PC-9 (cell line): Measurements from ENCODE around the gene IPO4.

Source experiments
- EZH2 ChIP-seq: fragments of 200-600 bp; sonication (generic); IDR thresholded peaks from 2 replicates; pipeline ENCODE4 v1.8.0; 2017; ENCODE audit warnings: antibody characterized with exemption, low read depth
- TF ChIP-seq, protein P1 (sequence below): fragments of 200-600 bp; sonication (generic); conservative IDR thresholded peaks from 2 replicates; pipeline ENCODE4 v1.6.1; 2017; ENCODE audit warnings: mixed run types, antibody characterized with exemption, mild to moderate bottlenecking, moderate library complexity

DNA sequence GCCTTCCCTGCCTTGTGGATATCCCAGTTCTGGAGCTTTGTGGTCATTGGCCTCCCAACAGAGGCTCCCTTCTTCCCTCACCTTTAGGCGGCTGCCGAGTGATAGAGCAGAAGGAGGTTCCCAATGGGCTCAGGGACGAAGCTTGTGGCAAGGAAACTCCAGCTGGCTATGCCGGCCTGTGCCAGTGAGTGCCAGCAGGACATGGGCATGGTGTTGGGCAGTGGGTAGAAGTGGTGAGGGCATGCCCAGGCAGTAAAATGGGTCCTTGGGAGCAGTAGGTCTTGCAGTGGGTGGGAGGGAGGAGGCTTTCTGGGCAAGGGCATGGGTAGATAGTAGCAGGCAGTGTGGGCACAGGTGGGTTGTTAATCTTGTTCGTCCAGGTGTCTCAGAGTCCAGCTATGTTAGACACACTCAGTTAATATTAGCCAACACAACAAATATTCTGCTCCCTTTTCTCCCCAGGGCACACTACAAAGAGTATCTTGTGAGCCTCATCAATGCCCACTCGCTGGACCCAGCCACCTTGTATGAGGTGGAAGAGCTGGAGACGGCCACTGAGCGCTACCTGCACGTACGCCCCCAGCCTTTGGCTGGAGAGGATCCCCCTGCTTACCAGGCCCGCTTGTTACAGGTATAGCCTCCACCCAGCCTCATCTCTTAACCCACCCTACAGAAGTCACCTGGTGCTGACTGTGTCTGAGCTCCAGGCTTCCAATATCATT is 28.7 kb downstream of the IPO4 start:
- TF ChIP-seq, protein P1, sequence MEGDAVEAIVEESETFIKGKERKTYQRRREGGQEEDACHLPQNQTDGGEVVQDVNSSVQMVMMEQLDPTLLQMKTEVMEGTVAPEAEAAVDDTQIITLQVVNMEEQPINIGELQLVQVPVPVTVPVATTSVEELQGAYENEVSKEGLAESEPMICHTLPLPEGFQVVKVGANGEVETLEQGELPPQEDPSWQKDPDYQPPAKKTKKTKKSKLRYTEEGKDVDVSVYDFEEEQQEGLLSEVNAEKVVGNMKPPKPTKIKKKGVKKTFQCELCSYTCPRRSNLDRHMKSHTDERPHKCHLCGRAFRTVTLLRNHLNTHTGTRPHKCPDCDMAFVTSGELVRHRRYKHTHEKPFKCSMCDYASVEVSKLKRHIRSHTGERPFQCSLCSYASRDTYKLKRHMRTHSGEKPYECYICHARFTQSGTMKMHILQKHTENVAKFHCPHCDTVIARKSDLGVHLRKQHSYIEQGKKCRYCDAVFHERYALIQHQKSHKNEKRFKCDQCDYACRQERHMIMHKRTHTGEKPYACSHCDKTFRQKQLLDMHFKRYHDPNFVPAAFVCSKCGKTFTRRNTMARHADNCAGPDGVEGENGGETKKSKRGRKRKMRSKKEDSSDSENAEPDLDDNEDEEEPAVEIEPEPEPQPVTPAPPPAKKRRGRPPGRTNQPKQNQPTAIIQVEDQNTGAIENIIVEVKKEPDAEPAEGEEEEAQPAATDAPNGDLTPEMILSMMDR = no peak
- no peak for TF ChIP-seq EZH2
